ENCODE results near the gene AXIN1.
"Not testable (repeated sequence)": the region's sequence is repeated elsewhere in the genome, so short reads cannot be mapped to it uniquely, and the experiment has no call there.

Gene AXIN1

DNA sequence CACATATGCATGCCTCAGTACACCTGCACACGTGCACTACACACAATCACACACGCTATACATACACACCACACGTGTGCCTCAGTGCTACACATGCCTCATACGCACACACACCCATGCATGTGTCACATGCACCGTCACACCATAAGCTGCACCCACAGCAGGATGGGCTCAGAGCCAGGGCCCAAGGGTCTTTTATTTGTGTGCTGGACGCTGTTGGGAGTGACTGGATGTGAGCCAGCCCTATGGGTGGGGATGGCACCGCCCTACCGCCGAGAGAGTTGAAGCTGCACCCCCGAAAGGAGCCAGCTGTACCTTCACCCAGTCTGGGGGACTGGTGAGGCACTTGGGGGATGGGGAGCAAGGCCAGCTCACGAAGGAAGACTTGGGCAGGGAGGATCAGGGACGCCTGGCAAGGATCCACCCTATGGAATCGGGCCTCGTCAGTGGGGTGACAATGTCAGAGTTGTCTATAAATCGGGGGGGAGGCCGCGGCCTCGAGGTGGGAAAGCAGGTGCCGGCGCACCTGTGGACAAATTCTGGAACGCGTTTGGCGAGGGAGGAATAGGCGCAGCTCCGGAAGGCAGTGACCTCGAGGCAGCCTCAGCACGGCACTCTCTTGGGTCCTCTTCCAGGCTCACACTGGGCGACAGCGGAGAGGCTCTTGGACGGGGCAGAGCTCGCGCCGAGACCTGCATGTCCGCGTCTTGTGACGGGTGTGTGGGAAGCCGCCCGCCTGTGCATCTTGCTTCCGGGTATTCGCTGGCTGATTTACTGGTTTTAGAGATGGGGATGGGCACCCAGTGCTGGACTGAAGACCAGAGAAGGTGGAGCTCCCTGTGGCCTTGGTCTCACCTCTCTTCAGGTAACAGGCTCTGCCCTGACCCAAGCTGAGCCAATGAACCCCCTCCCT, 84.1 kb downstream of the AXIN1 start:
- DNase-seq (ENCODE audit: extremely low read depth in 1 of 2, low read depth in 1 of 2) = no peak

DNA sequence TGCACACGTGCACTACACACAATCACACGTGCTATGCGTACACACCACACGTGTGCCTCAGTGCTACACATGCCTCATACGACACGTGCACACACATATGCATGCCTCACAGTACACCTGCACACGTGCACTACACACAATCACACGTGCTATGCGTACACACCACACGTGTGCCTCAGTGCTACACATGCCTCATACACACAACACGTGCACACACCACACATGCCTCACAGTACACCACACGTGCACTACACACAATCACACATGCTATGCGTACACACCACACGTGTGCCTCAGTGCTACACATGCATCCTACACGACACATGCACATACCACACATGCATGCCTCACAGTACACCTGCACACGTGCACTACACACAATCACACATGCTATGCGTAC, 85.0 kb downstream of the AXIN1 start:
- DNase-seq (ENCODE audit: extremely low read depth in 1 of 2, low read depth in 1 of 2) = not testable (repeated sequence)

DNA sequence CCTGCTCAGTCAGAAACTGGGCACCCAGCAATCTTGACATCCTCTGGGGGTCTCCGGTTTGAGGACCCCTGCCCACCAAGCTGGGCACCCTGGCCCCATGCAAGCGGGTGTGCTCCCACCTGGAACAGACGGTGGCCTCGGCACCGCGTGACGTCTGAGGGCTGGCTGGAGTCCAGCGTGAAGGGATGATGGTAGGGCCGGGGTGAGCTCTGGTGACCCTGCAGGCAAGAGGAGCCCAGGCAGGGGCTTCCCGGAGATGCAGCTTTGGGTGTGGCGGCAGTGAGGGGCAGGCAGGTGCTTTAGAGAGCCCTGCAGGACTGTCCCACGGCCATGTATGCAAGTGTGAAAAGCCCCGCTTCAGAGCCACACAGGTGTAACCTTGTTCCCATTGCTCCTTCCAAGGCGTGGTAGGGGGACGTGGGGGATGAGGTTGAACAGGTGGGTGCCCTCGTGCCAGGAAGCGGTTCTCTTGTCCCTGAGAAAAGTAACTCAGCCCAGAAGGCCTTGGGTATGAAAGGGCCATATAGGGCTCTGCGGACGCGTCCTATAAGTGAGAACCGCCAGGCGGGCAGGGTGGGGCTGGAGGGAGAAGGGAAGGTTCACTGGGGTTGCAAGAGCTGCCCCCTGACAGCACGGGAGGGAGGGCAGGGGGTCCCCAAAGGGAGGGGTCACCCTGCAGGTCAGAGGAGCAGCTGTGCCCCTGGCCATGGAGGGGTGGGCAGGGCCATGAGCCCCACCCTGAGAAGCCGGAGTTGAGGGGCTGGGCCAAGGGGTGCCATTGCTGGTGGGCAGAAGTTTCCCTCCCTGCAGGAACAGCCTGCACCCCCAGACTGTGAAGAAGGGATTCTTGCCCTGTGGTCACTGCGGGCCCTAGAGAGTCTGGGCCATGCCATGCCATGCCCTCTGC, 86.0 kb downstream of the AXIN1 start:
- no peak for DNase-seq (ENCODE audit: extremely low read depth in 1 of 2, low read depth in 1 of 2)

DNA sequence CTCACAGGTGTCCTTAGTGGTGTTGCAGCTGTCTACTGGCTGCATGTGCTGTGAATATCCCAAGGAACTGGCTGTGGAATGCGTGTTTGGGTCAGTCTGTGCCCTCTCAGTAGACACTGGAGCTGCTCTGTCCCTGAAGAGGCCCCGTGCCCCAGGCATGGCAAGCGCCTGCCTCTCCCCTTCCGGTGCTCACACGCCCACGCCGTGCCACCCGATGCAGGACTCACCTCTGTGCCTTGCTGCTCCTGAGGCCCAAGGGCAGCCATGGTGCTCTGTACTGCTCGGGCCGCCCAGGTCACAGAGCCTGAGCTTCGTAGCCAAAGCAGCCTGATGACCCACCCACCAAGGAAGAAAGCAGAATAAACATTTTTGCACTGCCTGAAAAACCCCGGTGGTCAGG, 86.8 kb downstream of the AXIN1 start:
- DNase-seq (ENCODE audit: extremely low read depth in 1 of 2, low read depth in 1 of 2) = no peak

DNA sequence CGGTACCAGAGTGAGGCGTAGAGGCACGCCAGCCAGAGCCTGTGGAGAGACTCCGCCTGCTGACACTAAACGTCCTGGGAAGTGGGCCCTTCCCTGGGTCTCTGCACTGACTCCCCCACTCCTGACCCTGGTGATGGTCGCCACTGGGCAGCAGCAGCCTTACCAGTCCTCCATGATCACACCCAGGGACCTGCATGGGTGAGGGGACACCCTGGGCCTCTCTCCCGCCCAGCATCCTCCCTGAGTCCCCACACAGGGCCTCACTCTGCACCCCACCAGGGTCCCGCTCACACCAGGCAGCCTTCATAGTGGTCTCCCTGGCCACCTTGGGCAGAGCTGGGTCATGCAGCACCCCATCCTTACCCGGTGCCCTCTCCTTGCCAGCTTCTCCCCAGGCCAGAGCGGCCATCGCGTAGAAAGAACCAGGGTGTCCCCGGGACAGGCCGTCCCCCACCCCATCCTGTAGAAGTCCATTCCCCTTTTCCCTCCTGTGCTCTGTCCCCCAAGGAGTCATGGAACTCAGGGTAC, 87.5 kb downstream of the AXIN1 start:
- no peak for DNase-seq (ENCODE audit: extremely low read depth in 1 of 2, low read depth in 1 of 2)

DNA sequence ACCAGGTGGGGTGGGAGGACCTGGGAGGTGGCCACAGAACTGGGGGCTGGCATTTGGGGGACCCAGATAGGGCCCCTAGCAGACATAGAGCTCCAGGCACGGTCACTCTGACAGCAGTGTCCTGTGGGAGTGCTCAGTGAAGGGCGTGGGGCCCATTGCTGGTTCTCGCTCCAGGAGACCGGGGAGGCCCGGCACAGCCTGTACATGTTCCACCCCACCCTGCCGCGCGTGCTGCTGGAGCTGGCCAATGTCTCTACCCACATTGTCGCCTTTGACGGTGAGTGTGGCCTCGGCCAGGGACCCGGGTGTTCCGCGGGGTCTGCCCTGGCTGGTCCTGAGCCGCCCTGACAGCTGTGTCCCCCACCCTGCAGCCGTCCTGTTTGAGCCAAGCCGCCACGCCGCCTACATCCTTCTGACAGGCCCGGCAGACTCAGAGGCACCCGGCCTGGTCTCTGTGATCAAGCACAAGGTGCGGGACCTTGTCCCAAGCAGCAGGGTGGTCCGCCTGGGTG, 88.0 kb downstream of the AXIN1 start:
- DNase-seq (ENCODE audit: extremely low read depth in 1 of 2, low read depth in 1 of 2) = no peak

DNA sequence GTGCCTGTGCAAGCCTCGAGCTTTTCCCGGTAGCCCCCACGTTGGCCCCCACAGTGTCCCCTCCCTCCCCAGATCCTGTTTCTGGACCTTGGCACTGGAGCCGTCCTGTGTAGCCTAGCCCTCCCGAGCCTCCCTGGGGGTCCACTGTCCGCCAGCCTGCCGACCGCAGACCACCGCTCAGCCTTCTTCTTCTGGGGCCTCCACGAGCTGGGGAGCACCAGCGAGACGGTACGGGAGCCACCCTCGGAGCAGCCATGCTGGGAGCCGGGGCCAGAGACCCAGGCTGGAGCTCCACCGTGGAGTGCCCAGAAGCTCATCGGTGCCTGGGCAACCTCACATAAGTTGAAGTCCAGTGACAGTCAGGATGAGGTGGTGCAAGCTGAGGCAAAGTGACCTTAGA, 88.6 kb downstream of the AXIN1 start:
- no peak for DNase-seq (ENCODE audit: extremely low read depth in 1 of 2, low read depth in 1 of 2)

DNA sequence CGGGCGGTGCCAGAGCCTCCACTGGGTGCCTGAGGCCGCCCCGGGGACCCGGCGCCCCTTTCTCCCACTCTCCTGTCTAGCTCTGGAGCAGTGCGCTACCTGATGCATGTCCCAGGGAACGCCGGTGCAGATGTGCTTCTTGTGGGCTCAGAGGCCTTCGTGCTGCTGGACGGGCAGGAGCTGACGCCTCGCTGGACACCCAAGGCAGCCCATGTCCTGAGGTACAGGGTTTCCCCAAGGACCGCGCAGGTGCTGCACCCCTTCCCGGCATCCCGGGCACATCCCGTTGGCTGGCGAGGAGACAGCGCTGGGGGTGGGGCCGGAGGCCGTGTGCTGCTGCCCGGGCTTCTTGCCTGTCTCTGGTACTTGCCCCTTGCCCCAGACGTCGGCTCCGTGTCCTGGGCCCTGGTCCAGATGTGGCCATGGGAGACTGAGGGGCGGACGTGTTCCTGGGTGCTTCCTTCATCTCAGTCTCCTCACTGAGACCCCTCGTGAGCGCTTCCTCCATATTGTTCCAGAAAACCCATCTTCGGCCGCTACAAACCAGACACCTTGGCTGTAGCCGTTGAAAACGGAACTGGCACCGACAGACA, 89.2 kb downstream of the AXIN1 start:
- DNase-seq (ENCODE audit: extremely low read depth in 1 of 2, low read depth in 1 of 2) = no peak

DNA sequence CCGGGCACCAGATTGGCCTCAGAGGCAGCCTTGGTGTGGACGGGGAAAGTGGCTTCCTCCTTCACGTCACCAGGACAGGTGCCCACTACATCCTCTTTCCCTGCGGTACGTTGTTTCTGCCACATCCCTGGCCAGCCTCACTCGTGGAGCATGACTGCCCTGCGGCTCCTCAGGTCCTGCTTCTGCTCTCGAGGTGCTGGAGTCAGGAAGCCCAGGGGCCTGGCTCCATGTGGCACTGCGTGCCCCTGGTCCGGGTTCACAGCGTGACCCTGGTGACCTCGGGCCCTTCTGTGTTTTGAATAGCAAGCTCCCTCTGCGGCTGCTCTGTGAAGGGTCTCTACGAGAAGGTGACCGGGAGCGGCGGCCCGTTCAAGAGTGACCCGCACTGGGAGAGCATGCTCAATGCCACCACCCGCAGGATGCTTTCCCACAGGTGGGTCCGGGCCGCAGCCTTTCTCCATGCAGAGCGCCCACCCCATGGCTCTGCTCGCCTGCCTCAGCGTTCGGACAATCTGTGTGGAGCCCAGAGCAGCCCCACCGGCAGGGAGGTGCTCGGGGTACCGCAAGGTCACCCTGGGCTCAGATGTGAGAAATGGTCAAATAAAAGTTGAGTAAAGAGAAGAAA, 90.3 kb downstream of the AXIN1 start:
- no peak for DNase-seq (ENCODE audit: extremely low read depth in 1 of 2, low read depth in 1 of 2)

DNA sequence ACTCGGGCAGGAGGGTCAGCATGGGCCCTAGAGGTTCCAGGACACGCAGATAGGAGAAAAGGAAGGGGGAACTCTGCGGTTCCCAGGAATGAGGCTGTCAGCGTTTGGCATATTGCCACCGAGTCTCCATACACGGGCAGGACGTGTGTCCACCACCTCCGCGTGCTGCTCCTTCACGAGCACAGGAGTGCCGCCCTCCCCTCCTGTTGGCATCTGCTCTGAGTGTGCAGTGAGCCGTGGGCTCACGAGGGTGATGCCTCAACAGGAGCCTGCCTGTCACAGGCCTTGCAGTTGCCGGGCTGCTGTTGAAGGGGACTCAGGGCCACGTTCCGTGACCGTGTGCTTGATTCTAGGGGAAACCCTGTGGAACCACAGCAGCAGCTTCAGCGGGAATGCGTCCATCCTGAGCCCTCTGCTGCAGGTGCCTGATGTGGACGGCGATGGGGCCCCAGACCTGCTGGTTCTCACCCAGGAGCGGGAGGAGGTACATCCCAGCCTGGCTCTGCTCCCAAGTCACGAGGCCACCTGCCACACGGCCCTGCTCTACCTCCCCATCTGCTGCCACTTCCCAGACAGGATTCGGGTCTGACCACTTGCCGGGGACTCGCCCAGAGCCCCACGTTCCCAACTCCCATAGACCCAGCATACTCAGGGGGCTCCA, 91.4 kb downstream of the AXIN1 start:
- DNase-seq (ENCODE audit: extremely low read depth in 1 of 2, low read depth in 1 of 2) = no peak

DNA sequence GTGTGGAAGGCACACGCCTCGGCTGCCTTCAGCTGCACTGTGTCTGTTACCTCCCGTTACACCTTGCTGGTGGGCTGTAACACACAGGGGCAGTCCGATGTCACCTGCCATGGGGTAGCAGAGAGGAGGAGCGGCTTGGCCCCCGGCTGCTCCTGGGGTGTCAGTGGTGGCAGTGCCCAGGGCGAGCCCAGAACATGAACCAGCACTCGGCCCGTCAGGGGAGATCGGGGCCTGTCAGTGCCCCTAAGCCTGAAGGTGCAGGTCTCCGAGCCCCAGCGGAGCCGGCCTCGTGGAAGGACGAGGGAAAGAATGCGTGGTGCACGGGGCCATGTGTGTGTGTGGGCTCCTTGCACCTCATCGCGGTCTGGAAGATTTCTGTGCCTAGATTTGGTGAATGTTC, 92.2 kb downstream of the AXIN1 start:
- DNase-seq (ENCODE audit: extremely low read depth in 1 of 2, low read depth in 1 of 2) = no peak

DNA sequence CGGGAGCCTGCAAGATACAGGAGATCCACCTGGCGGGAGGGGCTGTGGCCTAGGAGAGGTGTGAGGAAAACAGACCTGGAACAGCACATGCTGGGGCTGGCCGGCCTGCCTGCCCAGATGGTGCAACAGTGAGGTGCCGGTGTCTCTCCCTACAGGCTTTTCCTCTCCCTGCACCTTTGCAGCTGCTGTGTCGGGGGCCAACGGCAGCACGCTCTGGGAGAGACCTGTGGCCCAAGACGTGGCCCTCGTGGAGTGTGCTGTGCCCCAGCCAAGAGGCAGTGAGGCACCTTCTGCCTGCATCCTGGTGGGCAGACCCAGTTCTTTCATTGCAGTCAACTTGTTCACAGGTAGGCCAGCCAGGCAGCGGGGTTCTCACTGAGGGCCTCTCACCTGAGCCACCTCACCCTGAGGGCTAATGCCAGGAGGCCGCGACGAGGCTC, 92.7 kb downstream of the AXIN1 start:
- no peak for DNase-seq (ENCODE audit: extremely low read depth in 1 of 2, low read depth in 1 of 2)

DNA sequence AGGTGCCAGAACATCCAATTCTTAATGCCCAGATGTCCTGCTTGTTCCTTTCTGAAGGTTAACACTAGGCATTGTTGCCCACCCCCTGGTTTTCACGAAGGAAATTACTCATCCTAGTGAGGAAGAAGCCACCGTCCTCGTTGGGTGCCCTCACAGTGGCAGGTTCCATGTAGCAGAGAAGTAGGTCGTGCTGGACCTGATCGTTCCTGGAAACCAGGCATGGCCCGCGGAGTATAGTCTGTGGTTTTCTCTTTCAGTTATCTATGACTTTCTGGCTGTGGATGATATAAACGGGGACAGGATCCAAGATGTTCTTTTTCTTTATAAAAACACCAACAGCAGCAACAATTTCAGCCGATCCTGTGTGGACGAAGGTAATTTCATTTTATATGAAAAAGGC, 93.3 kb downstream of the AXIN1 start:
- no peak for DNase-seq (ENCODE audit: extremely low read depth in 1 of 2, low read depth in 1 of 2)

DNA sequence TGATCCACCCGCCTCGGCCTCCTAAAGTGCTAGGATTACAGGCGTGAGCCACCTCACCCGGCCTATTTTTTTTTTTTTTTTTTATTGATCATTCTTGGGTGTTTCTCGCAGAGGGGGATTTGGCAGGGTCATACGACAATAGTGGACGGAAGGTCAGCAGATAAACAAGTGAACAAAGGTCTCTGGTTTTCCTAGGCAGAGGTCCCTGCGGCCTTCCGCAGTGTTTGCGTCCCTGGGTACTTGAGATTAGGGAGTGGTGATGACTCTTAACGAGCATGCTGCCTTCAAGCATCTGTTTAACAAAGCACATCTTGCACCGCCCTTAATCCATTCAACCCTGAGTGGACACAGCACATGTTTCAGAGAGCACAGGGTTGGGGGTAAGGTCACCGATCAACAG, 94.4 kb downstream of the AXIN1 start:
- DNase-seq (ENCODE audit: extremely low read depth in 1 of 2, low read depth in 1 of 2) = not testable (repeated sequence)

DNA sequence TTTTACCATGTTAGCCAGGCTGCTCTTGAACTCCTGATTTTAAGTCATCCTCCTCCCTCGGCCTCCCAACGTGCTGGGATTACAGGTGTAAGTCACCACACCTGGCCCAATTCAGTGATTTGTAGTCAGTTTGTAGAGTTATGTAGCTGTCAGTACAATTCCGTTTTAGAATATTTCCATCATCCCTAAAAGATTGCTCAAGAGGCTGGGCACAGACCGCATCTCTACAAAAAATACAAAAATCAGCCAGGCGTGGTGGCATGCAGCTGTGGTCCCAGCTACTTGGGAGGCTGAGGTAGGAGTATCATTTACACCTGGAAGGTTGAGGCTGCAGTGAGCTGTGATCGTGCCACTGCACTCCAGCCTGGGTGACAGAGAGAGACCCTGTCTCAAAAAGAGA, 97.3 kb downstream of the AXIN1 start:
- no peak for DNase-seq (ENCODE audit: extremely low read depth in 1 of 2, low read depth in 1 of 2)

DNA sequence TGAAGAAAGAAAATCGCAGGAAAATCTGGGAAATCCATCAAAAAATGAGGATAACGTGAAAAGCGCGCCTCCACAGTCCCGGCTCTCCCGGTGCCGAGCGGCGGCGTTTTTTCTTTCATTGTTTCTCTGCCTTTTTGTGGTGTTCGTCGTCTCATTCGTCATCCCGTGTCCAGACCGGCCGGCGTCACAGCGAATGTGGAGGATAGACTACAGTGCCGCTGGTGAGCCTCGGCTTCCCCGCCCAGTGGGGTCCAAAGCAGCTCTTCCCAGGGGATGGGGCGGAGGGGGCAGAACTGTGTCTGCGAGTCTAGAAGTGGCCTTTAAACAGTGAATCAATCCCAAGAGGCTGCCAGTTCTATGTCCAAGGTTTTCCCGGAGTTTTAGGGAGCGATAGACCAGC, 98.1 kb downstream of the AXIN1 start:
- DNase-seq (ENCODE audit: extremely low read depth in 1 of 2, low read depth in 1 of 2) = no peak

DNA sequence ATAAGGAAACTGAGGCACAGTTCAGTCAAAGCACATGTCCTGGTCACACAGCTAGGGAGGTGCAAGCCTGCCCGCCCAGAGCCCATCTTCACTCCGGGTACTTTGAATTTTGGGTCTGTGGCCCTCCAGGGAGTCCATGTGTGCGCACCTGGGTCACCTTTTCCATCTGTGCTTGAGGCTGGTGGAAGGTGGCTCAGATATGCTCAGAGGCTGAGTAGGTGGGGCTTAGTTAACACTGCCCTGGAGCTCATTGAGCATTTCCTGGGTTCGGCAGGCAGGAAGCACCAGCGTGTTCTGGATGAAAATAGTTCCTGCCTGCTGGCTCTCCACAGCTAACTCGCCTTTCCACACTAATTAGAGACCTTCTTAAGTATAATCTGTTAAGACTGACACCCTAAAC, 98.7 kb downstream of the AXIN1 start:
- DNase-seq (ENCODE audit: extremely low read depth in 1 of 2, low read depth in 1 of 2) = no peak

DNA sequence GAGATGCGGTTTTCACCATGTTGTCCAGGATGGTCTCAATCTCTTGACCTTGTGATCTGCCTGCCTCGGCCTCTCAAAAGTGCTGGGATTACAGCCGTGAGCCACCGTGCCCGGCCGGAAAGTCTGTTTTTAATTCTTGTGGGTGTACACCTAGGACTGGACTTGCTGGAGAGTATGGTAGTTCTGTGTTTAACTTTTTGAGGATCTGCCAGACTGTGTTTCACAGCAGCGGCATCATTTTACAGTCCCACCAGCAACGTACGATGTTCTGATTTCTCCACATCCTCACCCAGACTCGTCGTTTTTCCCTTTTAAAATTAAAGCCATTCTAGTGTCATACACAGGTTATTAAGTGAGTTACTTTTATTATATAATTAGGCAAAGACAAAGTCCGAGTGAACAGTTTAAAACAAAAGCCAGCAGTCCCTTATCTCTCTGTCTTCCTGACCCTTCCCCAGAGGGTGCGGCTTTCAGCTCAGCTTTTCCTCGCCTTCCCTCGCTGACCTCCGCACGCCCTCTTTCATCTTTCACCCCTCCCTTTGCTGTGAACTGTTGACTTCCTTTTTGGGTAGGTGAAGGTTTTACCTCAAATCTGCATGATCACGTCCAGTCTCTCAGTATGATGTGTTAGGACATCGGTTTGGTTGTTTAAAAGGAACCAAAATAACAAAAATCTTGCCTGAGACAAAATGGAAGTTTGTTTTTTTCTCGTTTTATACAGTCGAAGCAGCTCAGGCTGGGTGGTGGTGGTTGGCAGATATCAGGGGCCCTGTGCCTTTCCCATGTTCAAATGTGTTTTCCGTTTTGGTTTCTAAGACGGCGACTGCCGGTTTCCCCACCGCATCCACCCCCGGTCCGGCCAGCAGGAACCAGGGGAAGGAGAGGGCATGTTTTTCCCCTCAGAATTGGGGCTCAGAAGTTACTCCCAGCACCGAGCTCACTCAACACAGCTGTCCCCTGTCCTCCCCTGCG, 99.9 kb downstream of the AXIN1 start:
- DNase-seq (ENCODE audit: extremely low read depth in 1 of 2, low read depth in 1 of 2) = no peak

DNA sequence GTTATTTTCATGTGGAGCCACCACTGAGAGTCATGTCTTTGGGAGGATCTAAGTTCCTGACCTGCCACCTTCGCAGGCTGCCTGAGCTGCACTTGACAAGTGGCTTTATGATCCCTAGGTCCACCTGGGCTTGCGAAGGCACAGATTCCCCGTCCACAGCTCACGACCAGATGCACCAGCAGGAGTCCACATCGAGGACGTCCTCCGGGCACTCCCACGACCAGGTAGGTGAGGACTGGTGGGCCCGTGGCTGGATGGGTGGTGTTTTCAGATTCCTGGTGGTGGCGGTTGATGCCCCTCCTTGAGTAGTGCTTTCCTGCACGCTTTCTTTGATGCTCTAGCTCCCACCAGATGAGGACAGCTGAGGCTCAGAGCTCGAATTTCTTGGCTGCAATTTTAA, 103.1 kb downstream of the AXIN1 start:
- DNase-seq (ENCODE audit: extremely low read depth in 1 of 2, low read depth in 1 of 2) = no peak

Data from stimulated activated CD8-positive, alpha-beta memory T cell treated with anti-CD3 and anti-CD28 coated beads, Interleukin-7, amount 100 ng/mL, for 48 hours (primary cell).